Smooth muscle cell (in vitro differentiated cells): ENCODE measurements around the gene TMEM235. TPM values are rescaled to one million over a fixed set of nuclear protein-coding genes. Genes with fewer than 3 reads are reported as not detected.

ENCODE experiments used
- DNase-seq: peaks from one replicate; lab custom pipeline; 2025; ENCODE audit not compliant: unreplicated experiment; lab: John Stamatoyannopoulos, UW
- H2AFZ ChIP-seq: fragments of 200-600 bp; sonication (generic); 2 replicates; pipeline ENCODE4 v1.6.0; 2016; ENCODE audit warnings: antibody characterized with exemption, low read depth, mild to moderate bottlenecking
- H3F3A ChIP-seq: fragments of 200-600 bp; sonication (generic); 2 replicates; pipeline ENCODE4 v1.6.0; 2017; ENCODE audit warnings: antibody characterized with exemption, low read depth
- H3K27ac ChIP-seq: fragments of 200-600 bp; sonication (generic); 2 replicates; pipeline ENCODE4 v1.5.1; 2016; ENCODE audit warnings: low read depth, mild to moderate bottlenecking
- H3K27me3 ChIP-seq: fragments of 200-600 bp; sonication (generic); 2 replicates; pipeline ENCODE4 v1.6.1; 2016; ENCODE audit warnings: low read depth, mild to moderate bottlenecking
- H3K36me3 ChIP-seq: fragments of 200-600 bp; sonication (generic); 2 replicates; pipeline ENCODE4 v1.5.1; 2016; ENCODE audit warnings: low read depth
- H3K4me1 ChIP-seq: fragments of 200-600 bp; sonication (generic); 2 replicates; pipeline ENCODE4 v1.5.1; 2016; ENCODE audit warnings: low read depth
- H3K4me2 ChIP-seq: fragments of 200-600 bp; sonication (generic); 2 replicates; pipeline ENCODE4 v1.6.0; 2016; ENCODE audit warnings: mild to moderate bottlenecking
- H3K4me3 ChIP-seq: fragments of 200-600 bp; sonication (generic); 2 replicates; pipeline ENCODE4 v1.5.1; 2016; ENCODE audit warnings: mild to moderate bottlenecking
- H3K79me2 ChIP-seq: fragments of 200-600 bp; sonication (generic); 2 replicates; pipeline ENCODE4 v1.6.0; 2016; ENCODE audit warnings: low read depth, mild to moderate bottlenecking
- H3K9ac ChIP-seq: fragments of 200-600 bp; sonication (generic); 2 replicates; pipeline ENCODE4 v1.6.0; 2016; ENCODE audit warnings: low read depth
- H3K9me3 ChIP-seq: fragments of 200-600 bp; sonication (generic); replicated peaks from 2 replicates; pipeline ENCODE4 v1.5.1; 2016; ENCODE audit warnings: low read depth
- H4K20me1 ChIP-seq: fragments of 200-600 bp; sonication (generic); 2 replicates; pipeline ENCODE4 v1.6.0; 2016; ENCODE audit warnings: low read depth
- CTCF ChIP-seq: fragments of 200-600 bp; sonication (generic); IDR thresholded peaks from 2 replicates; pipeline ENCODE4 v1.5.1; 2017; ENCODE audit warnings: borderline replicate concordance, mild to moderate bottlenecking, antibody characterized with exemption; ENCODE audit not compliant: insufficient read depth, poor library complexity, severe bottlenecking
- WGBS: methylation state at CpG from one replicate; pipeline ENCODE4 v1.1.7; 2016; ENCODE audit warnings: low lambda C conversion rate; 5-methylcytosine and 5-hydroxymethylcytosine counted together
- polyA plus RNA-seq: library from polyadenylated mRNA; unstranded; fragments of >200 nt; fragmentation: Nextera tagmentation; extraction: Ambion mirVana; gene quantifications from 2 replicates; pipeline ENCODE4 v1.2.1, GENCODE V29; 2016
- total RNA-seq: library from RNA; depleted of rRNA; stranded (reverse); fragments of >200 nt; gene quantifications from 2 replicates; pipeline ENCODE4 v1.2.3, GENCODE V29; 2014

TMEM235 gene
- total and polyA plus RNA-seq, 2 experiments from 2014 or later, result not detected

- no peak for DNase-seq
- H2AFZ ChIP-seq, result no peak overlapping the region
These were observed 46.6 kb upstream of the TMEM235 start for GRCh38 chr17:78184868-78185267.

GRCh38 chr17:78185981-78186691 is 45.3 kb upstream of the TMEM235 start:
- H4K20me1 ChIP-seq, result no peaks in the 10 kb centered on the region
- 57% methylated on average over 10 of the region's 10 CpGs for WGBS
- peaks cover 16% of the 10 kb centered on the region for H3K4me1 ChIP-seq
- no peaks in the 10 kb centered on the region for H3K9me3 ChIP-seq
- TF ChIP-seq CTCF, result no peak
- H3K9ac ChIP-seq, result no peak overlapping the region
- no peaks in the 10 kb centered on the region for H3K36me3 ChIP-seq
- no peak overlapping the region for H3K27ac ChIP-seq
- H3K79me2 ChIP-seq, result peaks cover 9% of the 10 kb centered on the region
- H2AFZ ChIP-seq, result no peak overlapping the region
- peak overlapping the region; percentile 83 for H3K4me3 ChIP-seq
- no peak for DNase-seq
- H3F3A ChIP-seq, result no peaks in the 10 kb centered on the region
- no peaks in the 10 kb centered on the region for H3K27me3 ChIP-seq
- peak overlapping the region; percentile 96 for H3K4me2 ChIP-seq

More at GRCh38 chr17:78184868-78185267, 46.6 kb upstream of the TMEM235 start:
- TF ChIP-seq CTCF, result no peak
- Histone ChIP-seq H3K4me3 (no peak overlapping the region), H3K9ac (no peak overlapping the region), H3K36me3 (no peaks in the 10 kb centered on the region), H3K27me3 (no peaks in the 10 kb centered on the region), H3K4me2 (no peak overlapping the region), H4K20me1 (no peaks in the 10 kb centered on the region), H3K27ac (no peak overlapping the region), H3F3A (peaks cover 11% of the 10 kb centered on the region), H3K79me2 (peaks cover 9% of the 10 kb centered on the region), H3K4me1 (peaks cover 16% of the 10 kb centered on the region), H3K9me3 (no peaks in the 10 kb centered on the region)
- 94% methylated on average over 9 of the region's 9 CpGs for WGBS

GRCh38 chr17:78186692-78187595 is 44.5 kb upstream of the TMEM235 start, which contains the start of the genes AFMID and TK1:
TSS of gene AFMID (plus strand) at chr17:78187362. CDS start at chr17:78187371, 9 bp downstream.
TSS of gene TK1 (minus strand) at chr17:78187052. CDS start at chr17:78186994, 58 bp downstream.
- 5% methylated on average over 48 of the region's 57 CpGs for WGBS
- Histone ChIP-seq H3K4me1 (peaks cover 16% of the 10 kb centered on the region), H3K9me3 (no peaks in the 10 kb centered on the region)

More at GRCh38 chr17:78186692-78187595, 44.5 kb upstream of the TMEM235 start, which contains the start of the genes AFMID and TK1:
- Histone ChIP-seq H3K4me2 (peak within 1 kb of the TSS; percentile 96), H3F3A (no peaks in the 10 kb centered on the region), H2AFZ (peak within 1 kb of the TSS; percentile 92), H4K20me1 (no peaks in the 10 kb centered on the region), H3K79me2 (peaks cover 9% of the 10 kb centered on the region), H3K36me3 (no peaks in the 10 kb centered on the region), H3K4me3 (peak within 1 kb of the TSS; percentile 83), H3K9ac (peak within 1 kb of the TSS; percentile 65), H3K27me3 (no peaks in the 10 kb centered on the region), H3K27ac (no peak within 1 kb of the TSS)
- peak; percentile 91 for TF ChIP-seq CTCF
- DNase-seq, result peak; percentile 97
